Measurements from ENCODE around the gene LCA5. TPM values are rescaled to one million over a fixed set of nuclear protein-coding genes. Genes with fewer than 3 reads are reported as not detected.

The LCA5 gene
- total RNA-seq, 1 experiment from 2014 or later, result 0.73 TPM

DNA sequence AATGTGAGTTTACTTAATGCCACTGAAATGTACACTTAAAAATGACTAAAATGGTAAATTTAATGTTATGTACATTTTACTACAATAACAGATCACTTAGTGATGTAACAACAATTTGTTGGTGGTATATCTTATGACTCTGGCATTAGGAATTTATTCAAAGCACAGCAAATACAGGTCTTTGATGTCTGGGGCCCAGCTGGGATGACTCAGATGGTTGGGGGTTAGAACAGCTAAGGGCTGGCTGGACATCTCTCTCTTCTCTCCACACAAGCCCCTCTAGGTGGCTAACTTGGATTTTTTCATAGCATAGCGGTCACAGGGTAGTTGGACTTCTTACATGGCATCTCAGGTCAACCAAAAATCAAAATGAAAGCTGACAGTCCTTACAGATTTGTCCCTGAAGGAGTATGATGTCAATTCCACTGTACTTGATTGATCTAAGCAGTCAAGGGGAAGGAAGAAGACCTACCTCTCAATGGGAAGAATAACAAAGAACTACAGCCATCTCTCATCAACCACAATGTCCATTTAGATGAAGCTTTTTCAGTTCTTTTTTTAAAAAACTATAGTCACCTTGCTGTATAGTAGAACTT lies 37.5 kb upstream of the LCA5 start:
- H3F3A ChIP-seq (ENCODE audit: low read length, unreplicated experiment), result no peaks in the 10 kb centered on the region
- ChIA-PET CTCF (no interaction called here), POLR2A (ENCODE audit: unreplicated experiment) (interaction anchor here (0.6 kb wide), 1 partner anchor 23 kb away, joined by 5 read pairs; no protein-coding TSS in a partner anchor)
- intact Hi-C loops (cut with micrococcal nuclease), result loop anchor here (5.0 kb wide), 1 partner anchor 238 kb away; no protein-coding TSS in a partner anchor
- no peak overlapping the region for H3K4me3 ChIP-seq (ENCODE audit: low read length)
- peaks cover 29% of the 10 kb centered on the region for H3K4me1 ChIP-seq (ENCODE audit: insufficient read depth, low read length)
- H3K9me2 ChIP-seq (replicated peaks; ENCODE audit: low read length), result no peaks in the 10 kb centered on the region
- H3K36me3 ChIP-seq (ENCODE audit: low read depth, low read length), result no peaks in the 10 kb centered on the region
- H3K9me3 ChIP-seq (ENCODE audit: low read length), result no peaks in the 10 kb centered on the region
- BruUV-seq (replicated peaks), result no TSS peak
- no peak overlapping the region for H3K27ac ChIP-seq (ENCODE audit: low read length)
- H3K4me2 ChIP-seq (ENCODE audit: low read length), result peak overlapping the region; percentile 38
- TF ChIP-seq EZH2 (IDR thresholded peaks at IDR 0.05; ENCODE audit: low read length, unreplicated experiment), result no peak
- TF ChIP-seq, protein P1, sequence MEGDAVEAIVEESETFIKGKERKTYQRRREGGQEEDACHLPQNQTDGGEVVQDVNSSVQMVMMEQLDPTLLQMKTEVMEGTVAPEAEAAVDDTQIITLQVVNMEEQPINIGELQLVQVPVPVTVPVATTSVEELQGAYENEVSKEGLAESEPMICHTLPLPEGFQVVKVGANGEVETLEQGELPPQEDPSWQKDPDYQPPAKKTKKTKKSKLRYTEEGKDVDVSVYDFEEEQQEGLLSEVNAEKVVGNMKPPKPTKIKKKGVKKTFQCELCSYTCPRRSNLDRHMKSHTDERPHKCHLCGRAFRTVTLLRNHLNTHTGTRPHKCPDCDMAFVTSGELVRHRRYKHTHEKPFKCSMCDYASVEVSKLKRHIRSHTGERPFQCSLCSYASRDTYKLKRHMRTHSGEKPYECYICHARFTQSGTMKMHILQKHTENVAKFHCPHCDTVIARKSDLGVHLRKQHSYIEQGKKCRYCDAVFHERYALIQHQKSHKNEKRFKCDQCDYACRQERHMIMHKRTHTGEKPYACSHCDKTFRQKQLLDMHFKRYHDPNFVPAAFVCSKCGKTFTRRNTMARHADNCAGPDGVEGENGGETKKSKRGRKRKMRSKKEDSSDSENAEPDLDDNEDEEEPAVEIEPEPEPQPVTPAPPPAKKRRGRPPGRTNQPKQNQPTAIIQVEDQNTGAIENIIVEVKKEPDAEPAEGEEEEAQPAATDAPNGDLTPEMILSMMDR (conservative IDR thresholded peaks at IDR 0.05; ENCODE audit: low read depth, low read length), result no peak
- TF ChIP-seq EZH2phosphoT487 (IDR thresholded peaks at IDR 0.05; ENCODE audit: borderline replicate concordance, low read length), result no peak
- H4K20me1 ChIP-seq (ENCODE audit: low read length), result no peaks in the 10 kb centered on the region
- ATAC-seq (peak; percentile 70), DNase-seq (peak; percentile 66)
- H3K79me2 ChIP-seq (ENCODE audit: low read length), result no peaks in the 10 kb centered on the region
- no peak overlapping the region for H3K9ac ChIP-seq (ENCODE audit: low read length)
- H2AFZ ChIP-seq (ENCODE audit: low read length), result no peak overlapping the region
- H3K27me3 ChIP-seq (ENCODE audit: low read length), result no peaks in the 10 kb centered on the region

GRCh38 chr6:79574174-79574573 lies 36.9 kb upstream of the LCA5 start:
- Histone ChIP-seq H3F3A (ENCODE audit: low read length, unreplicated experiment) (no peaks in the 10 kb centered on the region), H3K27me3 (ENCODE audit: low read length) (no peaks in the 10 kb centered on the region), H3K9me3 (ENCODE audit: low read length) (no peaks in the 10 kb centered on the region), H3K79me2 (ENCODE audit: low read length) (no peaks in the 10 kb centered on the region), H3K27ac (ENCODE audit: low read length) (no peak overlapping the region), H3K4me2 (ENCODE audit: low read length) (peak overlapping the region; percentile 38), H3K4me1 (ENCODE audit: insufficient read depth, low read length) (peaks cover 32% of the 10 kb centered on the region), H4K20me1 (ENCODE audit: low read length) (no peaks in the 10 kb centered on the region), H3K9ac (ENCODE audit: low read length) (no peak overlapping the region), H2AFZ (ENCODE audit: low read length) (no peak overlapping the region), H3K4me3 (ENCODE audit: low read length) (no peak overlapping the region), H3K36me3 (ENCODE audit: low read depth, low read length) (no peaks in the 10 kb centered on the region), H3K9me2 (replicated peaks; ENCODE audit: low read length) (no peaks in the 10 kb centered on the region)
- no peak for ATAC-seq
- no TSS peak for BruUV-seq (replicated peaks)
- ChIA-PET POLR2A (ENCODE audit: unreplicated experiment) (no interaction called here), CTCF (no interaction called here)
- TF ChIP-seq EZH2 (IDR thresholded peaks at IDR 0.05; ENCODE audit: low read length, unreplicated experiment) (no peak), EZH2phosphoT487 (IDR thresholded peaks at IDR 0.05; ENCODE audit: borderline replicate concordance, low read length) (no peak)
- TF ChIP-seq, protein P1 (conservative IDR thresholded peaks at IDR 0.05; ENCODE audit: low read depth, low read length), result no peak
- intact Hi-C loops (cut with micrococcal nuclease), result loop anchor here (5.0 kb wide), 1 partner anchor 238 kb away; no protein-coding TSS in a partner anchor
- no peak for DNase-seq

DNA sequence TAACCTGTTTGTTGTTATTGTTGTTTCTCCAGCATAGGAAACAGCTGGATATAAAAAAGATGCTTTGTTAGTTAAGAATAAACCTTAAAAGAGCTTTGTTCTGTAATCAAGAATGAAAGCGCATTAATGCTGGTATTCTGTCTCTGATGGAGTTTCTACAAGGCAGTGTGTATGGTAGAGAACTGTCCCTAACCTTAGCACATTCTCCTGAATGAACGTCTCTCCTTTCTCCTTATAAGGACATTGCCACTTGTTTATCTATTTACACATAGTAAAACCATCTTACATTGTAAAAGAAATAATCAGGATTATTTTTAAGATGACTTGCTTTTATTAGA lies 33.8 kb upstream of the LCA5 start:
- H4K20me1 ChIP-seq (ENCODE audit: low read length), result no peaks in the 10 kb centered on the region
- peak overlapping the region; percentile 79 for H3K4me2 ChIP-seq (ENCODE audit: low read length)
- no peaks in the 10 kb centered on the region for H3K79me2 ChIP-seq (ENCODE audit: low read length)
- DNase-seq (no peak), ATAC-seq (no peak)
- no peaks in the 10 kb centered on the region for H3F3A ChIP-seq (ENCODE audit: low read length, unreplicated experiment)
- TF ChIP-seq, protein P1 (conservative IDR thresholded peaks at IDR 0.05; ENCODE audit: low read depth, low read length), result no peak
- peaks cover 32% of the 10 kb centered on the region for H3K4me1 ChIP-seq (ENCODE audit: insufficient read depth, low read length)
- no peaks in the 10 kb centered on the region for H3K36me3 ChIP-seq (ENCODE audit: low read depth, low read length)
- CTCF ChIA-PET, result interaction anchor here (0.6 to 1.5 kb wide), 4 partner anchors 26 to 395 kb away, joined by 3 to 13 read pairs (median 6); partner anchors contain the start of gene SH3BGRL2
- intact Hi-C loops (cut with micrococcal nuclease), result loop anchor here (2.0 to 5.0 kb wide), 2 partner anchors 64 to 241 kb away; no protein-coding TSS in a partner anchor
- H3K4me3 ChIP-seq (ENCODE audit: low read length), result peak overlapping the region; percentile 52
- no peaks in the 10 kb centered on the region for H3K27me3 ChIP-seq (ENCODE audit: low read length)
- no peak overlapping the region for H3K9ac ChIP-seq (ENCODE audit: low read length)
- no peak overlapping the region for H3K27ac ChIP-seq (ENCODE audit: low read length)
- no TSS peak for BruUV-seq (replicated peaks)
- no peaks in the 10 kb centered on the region for H3K9me2 ChIP-seq (replicated peaks; ENCODE audit: low read length)
- no peak overlapping the region for H2AFZ ChIP-seq (ENCODE audit: low read length)
- POLR2A ChIA-PET (ENCODE audit: unreplicated experiment), result interaction anchor here (0.7 kb wide), 1 partner anchor 34 kb away, joined by 4 read pairs; the partner anchor contains the start of gene LCA5
- no peaks in the 10 kb centered on the region for H3K9me3 ChIP-seq (ENCODE audit: low read length)
